HG02678 (cell line): Measurements from ENCODE around the gene MACO1.

Source experiments
- ATAC-seq: cut with Tn5 transposase; IDR thresholded peaks from one replicate; pipeline ENCODE4 v1.9.1; 2021; ENCODE audit warnings: mild to moderate bottlenecking, moderate library complexity; ENCODE audit not compliant: unreplicated experiment

The MACO1 gene

GRCh38 chr1:25538191-25538767 is 107.6 kb downstream of the MACO1 start:
- ATAC-seq = no peak

GRCh38 chr1:25540750-25541342 is 110.1 kb downstream of the MACO1 start:
- no peak for ATAC-seq

GRCh38 chr1:25541425-25541824 is 110.7 kb downstream of the MACO1 start:
- ATAC-seq = no peak

GRCh38 chr1:25541889-25542658 is 111.4 kb downstream of the MACO1 start:
- no peak for ATAC-seq

GRCh38 chr1:25543005-25543424 is 112.3 kb downstream of the MACO1 start:
- ATAC-seq = no peak

GRCh38 chr1:25543425-25544242 is 112.9 kb downstream of the MACO1 start, which contains the start of gene LDLRAP1:
Gene LDLRAP1 (plus strand): TSS chr1:25543606. CDS start chr1:25543699, 93 bp downstream.
- ATAC-seq = peak; percentile 85

- no peak for ATAC-seq
Measured at GRCh38 chr1:25544243-25544764, 113.6 kb downstream of the MACO1 start.

GRCh38 chr1:25544819-25545218 is 114.1 kb downstream of the MACO1 start:
- ATAC-seq = no peak

- no peak for ATAC-seq
Measured at GRCh38 chr1:25545767-25546166, 115.1 kb downstream of the MACO1 start.

- no peak for ATAC-seq
Measured at GRCh38 chr1:25546193-25546592, 115.5 kb downstream of the MACO1 start.

GRCh38 chr1:25548601-25549000 is 117.9 kb downstream of the MACO1 start:
- no peak for ATAC-seq

GRCh38 chr1:25549273-25550154 is 118.8 kb downstream of the MACO1 start:
- ATAC-seq = peak; percentile 93
